ENCODE measurements around the gene TBC1D1.

GRCh38 chr4:38109896-38110295, 219.0 kb downstream of the TBC1D1 start:
- TF ChIP-seq RARB (CRISPR knock-in tag; IDR thresholded peaks at IDR 0.05), result no peak
- TF ChIP-seq CREB5 (CRISPR knock-in tag; IDR thresholded peaks at IDR 0.05; ENCODE audit: low read depth), result no peak
- TF ChIP-seq ZFP30 (CRISPR knock-in tag; IDR thresholded peaks at IDR 0.05), result no peak
- TF ChIP-seq PATZ1 (CRISPR knock-in tag; IDR thresholded peaks at IDR 0.05; ENCODE audit: borderline replicate concordance), result no peak
- no peak for TF ChIP-seq TCF4 (CRISPR knock-in tag; IDR thresholded peaks at IDR 0.05; ENCODE audit: borderline replicate concordance)
- TF ChIP-seq ZNF70 (CRISPR knock-in tag; IDR thresholded peaks at IDR 0.05), result no peak
- TF ChIP-seq TOX (CRISPR knock-in tag; IDR thresholded peaks at IDR 0.05; ENCODE audit: borderline replicate concordance), result no peak
- TF ChIP-seq ARNTL (CRISPR knock-in tag; IDR thresholded peaks at IDR 0.05; ENCODE audit: borderline replicate concordance, low read depth), result no peak
- no peak for TF ChIP-seq BACH2 (CRISPR knock-in tag; IDR thresholded peaks at IDR 0.05; ENCODE audit: borderline replicate concordance)
